Breast epithelium (tissue), 3 donors: ENCODE data around the gene PKNOX2.

Experiments used
- POLR2A ChIP-seq: fragments of 450-650 bp; IDR thresholded peaks from one replicate; pipeline ENCODE4 v1.6.1; 2016; ENCODE audit warnings: antibody characterized with exemption, mild to moderate bottlenecking, moderate library complexity
- POLR2AphosphoS5 ChIP-seq, 3 donors: sonication (generic); formaldehyde crosslinking; IDR thresholded peaks; one replicate each; pipeline ENCODE4 v1.6.1; 2017; ENCODE audit warnings: antibody characterized with exemption in 3 of 3
- TF ChIP-seq, protein P1 (sequence below), 3 donors: fragments of 450-650 bp; IDR thresholded peaks; one replicate each; pipeline ENCODE4 v1.5.1; 2016 to 2017; ENCODE audit warnings: antibody characterized with exemption in 3 of 3, mild to moderate bottlenecking in 3 of 3, moderate library complexity in 3 of 3

- TF ChIP-seq POLR2AphosphoS5 (IDR thresholded peaks at IDR 0.05) (no peak), POLR2A (no peak)
- TF ChIP-seq, protein P1, sequence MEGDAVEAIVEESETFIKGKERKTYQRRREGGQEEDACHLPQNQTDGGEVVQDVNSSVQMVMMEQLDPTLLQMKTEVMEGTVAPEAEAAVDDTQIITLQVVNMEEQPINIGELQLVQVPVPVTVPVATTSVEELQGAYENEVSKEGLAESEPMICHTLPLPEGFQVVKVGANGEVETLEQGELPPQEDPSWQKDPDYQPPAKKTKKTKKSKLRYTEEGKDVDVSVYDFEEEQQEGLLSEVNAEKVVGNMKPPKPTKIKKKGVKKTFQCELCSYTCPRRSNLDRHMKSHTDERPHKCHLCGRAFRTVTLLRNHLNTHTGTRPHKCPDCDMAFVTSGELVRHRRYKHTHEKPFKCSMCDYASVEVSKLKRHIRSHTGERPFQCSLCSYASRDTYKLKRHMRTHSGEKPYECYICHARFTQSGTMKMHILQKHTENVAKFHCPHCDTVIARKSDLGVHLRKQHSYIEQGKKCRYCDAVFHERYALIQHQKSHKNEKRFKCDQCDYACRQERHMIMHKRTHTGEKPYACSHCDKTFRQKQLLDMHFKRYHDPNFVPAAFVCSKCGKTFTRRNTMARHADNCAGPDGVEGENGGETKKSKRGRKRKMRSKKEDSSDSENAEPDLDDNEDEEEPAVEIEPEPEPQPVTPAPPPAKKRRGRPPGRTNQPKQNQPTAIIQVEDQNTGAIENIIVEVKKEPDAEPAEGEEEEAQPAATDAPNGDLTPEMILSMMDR (IDR thresholded peaks at IDR 0.05), result no peak
These were observed 157.7 kb downstream of the PKNOX2 start for GRCh38 chr11:125322289-125322688.
